GM23248 (cell line): ENCODE data around the gene RASIP1. TPM values are rescaled to one million over a fixed set of nuclear protein-coding genes. Genes with fewer than 3 reads are reported as not detected.
"Not testable (repeated sequence)": the region's sequence is repeated elsewhere in the genome, so short reads cannot be mapped to it uniquely, and the experiment has no call there.

Experiments used
- DNase-seq: peaks from one replicate; pipeline ENCODE4 v3.0.0-alpha.2; 2015
- H2AFZ ChIP-seq: fragments of 200-600 bp; sonication (generic); 2 replicates; pipeline ENCODE4 v1.6.1; 2016; ENCODE audit warnings: antibody characterized with exemption
- H3F3A ChIP-seq: fragments of 200-600 bp; sonication (generic); 2 replicates; pipeline ENCODE4 v1.6.1; 2016; ENCODE audit warnings: mild to moderate bottlenecking, antibody characterized with exemption, mixed run types; ENCODE audit not compliant: insufficient read depth
- H3K27ac ChIP-seq: fragments of 200-600 bp; sonication (generic); 2 replicates; pipeline ENCODE4 v1.5.1; 2016; ENCODE audit warnings: mild to moderate bottlenecking
- H3K27me3 ChIP-seq: fragments of 200-600 bp; sonication (generic); replicated peaks from 2 replicates; pipeline ENCODE4 v1.6.1; 2016; ENCODE audit warnings: mild to moderate bottlenecking; ENCODE audit not compliant: insufficient read depth
- H3K36me3 ChIP-seq: fragments of 200-600 bp; sonication (generic); 2 replicates; pipeline ENCODE4 v1.6.1; 2016; ENCODE audit warnings: low read depth, mild to moderate bottlenecking
- H3K4me1 ChIP-seq: fragments of 200-600 bp; sonication (generic); 2 replicates; pipeline ENCODE4 v1.6.1; 2016; ENCODE audit warnings: mild to moderate bottlenecking; ENCODE audit not compliant: insufficient read depth
- H3K4me2 ChIP-seq: fragments of 200-600 bp; sonication (generic); one replicate; pipeline ENCODE4 v1.6.1; 2016; ENCODE audit warnings: mild to moderate bottlenecking; ENCODE audit not compliant: unreplicated experiment
- H3K4me3 ChIP-seq: fragments of 200-600 bp; sonication (generic); 2 replicates; pipeline ENCODE4 v1.5.1; 2016; ENCODE audit warnings: mild to moderate bottlenecking
- H3K79me2 ChIP-seq: fragments of 200-600 bp; sonication (generic); 2 replicates; pipeline ENCODE4 v1.6.1; 2016; ENCODE audit warnings: mild to moderate bottlenecking; ENCODE audit not compliant: insufficient read depth
- H3K9ac ChIP-seq: fragments of 200-600 bp; sonication (generic); 2 replicates; pipeline ENCODE4 v1.6.1; 2016; ENCODE audit warnings: mild to moderate bottlenecking
- H3K9me2 ChIP-seq: fragments of 200-600 bp; sonication (generic); 2 replicates; pipeline ENCODE4 v1.6.1; 2016; ENCODE audit warnings: mixed run types, mild to moderate bottlenecking, moderate library complexity; ENCODE audit not compliant: insufficient read depth
- H3K9me3 ChIP-seq: fragments of 200-600 bp; sonication (generic); one replicate; pipeline ENCODE4 v1.6.1; 2017; ENCODE audit warnings: low read depth
- H4K20me1 ChIP-seq: fragments of 200-600 bp; sonication (generic); 2 replicates; pipeline ENCODE4 v1.6.0; 2016; ENCODE audit not compliant: insufficient read depth
- EZH2 ChIP-seq: fragments of 200-600 bp; sonication (generic); IDR thresholded peaks from 2 replicates; pipeline ENCODE4 v1.6.1; 2018; ENCODE audit warnings: antibody characterized with exemption, mild to moderate bottlenecking; ENCODE audit not compliant: insufficient read depth, poor library complexity, severe bottlenecking
- EZH2phosphoT487 ChIP-seq: fragments of 200-600 bp; sonication (generic); IDR thresholded peaks from 2 replicates; pipeline ENCODE4 v1.6.1; 2018; ENCODE audit warnings: antibody characterized with exemption, moderate library complexity, mild to moderate bottlenecking, low read depth; ENCODE audit not compliant: insufficient read depth
- WGBS, 2 experiments: methylation state at CpG; one replicate each; pipeline ENCODE4 v1.1.6; 2015 to 2017; ENCODE audit warnings: low lambda C conversion rate in 2 of 2, low coverage in 1 of 2; ENCODE audit errors: missing lambda C conversion rate in 2 of 2; 5-methylcytosine and 5-hydroxymethylcytosine counted together
- in situ Hi-C: fragments of 300-500 bp; cut with MboI; formaldehyde crosslinking; loops from 2 replicates; pipeline ENCODE4 v1.15.0; 2020
- polyA plus RNA-seq: library from polyadenylated mRNA; unstranded; fragments of >200 nt; fragmentation: Nextera tagmentation; extraction: Ambion mirVana; gene quantifications from 2 replicates; pipeline ENCODE4 v1.2.1, GENCODE V29; 2016
- total RNA-seq: library from RNA; depleted of rRNA; stranded (reverse); fragments of >200 nt; shearing (Covaris generic); gene quantifications from 2 replicates; pipeline ENCODE4 v1.2.3, GENCODE V29; 2014

Gene RASIP1
- total and polyA plus RNA-seq, 2 experiments from 2014 or later, result 0.09 TPM; not detected in 1

DNA sequence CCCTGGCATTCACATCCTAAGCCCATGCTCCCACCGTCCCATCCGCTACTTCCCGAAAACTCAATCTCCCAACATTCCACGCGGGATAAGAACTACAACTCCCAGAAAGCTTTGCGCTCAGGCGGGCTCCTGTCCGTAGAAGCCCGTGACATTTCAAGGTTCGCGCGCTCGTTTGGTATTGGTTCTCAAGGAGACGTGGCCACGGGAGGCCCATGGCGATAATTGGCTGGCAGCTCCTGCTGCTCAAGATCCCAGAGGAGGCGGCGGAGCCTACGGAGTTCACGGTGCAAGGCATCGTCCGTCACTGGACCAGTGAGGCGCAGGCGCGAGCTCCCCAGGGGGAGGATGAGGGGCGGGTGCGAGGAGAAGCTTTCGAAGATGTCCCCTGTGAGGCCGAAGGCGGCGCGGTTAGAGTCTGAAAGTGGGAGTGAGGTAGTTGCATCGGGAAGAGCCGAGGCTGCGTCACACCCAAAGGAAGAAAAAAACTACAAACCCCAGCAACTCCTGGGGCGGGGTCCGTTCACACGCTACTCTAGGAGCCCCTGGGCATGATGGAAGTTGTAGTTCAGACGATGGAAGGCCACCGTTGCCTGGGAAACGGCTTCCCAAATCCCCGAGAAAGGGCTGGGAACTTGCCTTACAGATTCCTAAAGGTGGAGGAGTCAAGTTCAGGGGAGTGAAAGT lies 19.7 kb downstream of the RASIP1 start:
- Histone ChIP-seq H3K27me3 (no peaks in the 10 kb centered on the region), H3K79me2 (no peaks in the 10 kb centered on the region), H3K9me2 (no peaks in the 10 kb centered on the region), H3K4me2 (peak overlapping the region; percentile 74), H3F3A (peaks cover 15% of the 10 kb centered on the region; the same call in 1 of the 2 replicates), H3K36me3 (no peaks in the 10 kb centered on the region), H3K27ac (peak overlapping the region; percentile 82), H3K9ac (peak overlapping the region; percentile 83), H2AFZ (peak overlapping the region; percentile 94), H4K20me1 (no peaks in the 10 kb centered on the region), H3K4me1 (peaks cover 16% of the 10 kb centered on the region), H3K9me3 (no peaks in the 10 kb centered on the region), H3K4me3 (peak overlapping the region; percentile 86)
- 1 to 2% methylated on average over 41 to 42 of the region's 42 CpGs for WGBS, 2 experiments
- peak; percentile 100 for DNase-seq
- TF ChIP-seq EZH2 (no peak), EZH2phosphoT487 (no peak)
- in situ Hi-C loops, result no loop called here

DNA sequence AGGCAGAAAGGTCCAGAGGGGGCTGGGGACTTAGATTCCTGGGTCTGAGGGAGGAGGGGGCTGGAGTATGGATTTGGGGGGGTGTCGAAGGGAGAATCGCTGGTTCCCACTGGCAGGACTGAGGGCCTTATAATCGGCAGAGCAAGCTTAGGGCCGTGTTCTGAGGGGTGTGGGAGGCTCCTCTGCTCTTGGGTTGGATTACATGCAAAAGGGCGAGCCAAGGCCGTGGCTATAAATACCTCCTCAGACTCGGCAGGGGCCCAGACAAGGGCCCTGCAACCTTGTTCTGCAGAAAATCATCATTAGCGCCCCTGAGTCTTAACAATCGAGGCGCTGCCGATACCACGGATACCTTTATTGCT lies 20.2 kb downstream of the RASIP1 start:
- H3K27ac ChIP-seq, result no peak overlapping the region
- H3K4me3 ChIP-seq, result peak overlapping the region; percentile 86
- peak overlapping the region; percentile 74 for H3K4me2 ChIP-seq
- H3K36me3 ChIP-seq, result no peaks in the 10 kb centered on the region
- H3K9me3 ChIP-seq, result no peaks in the 10 kb centered on the region
- no peaks in the 10 kb centered on the region for H3K27me3 ChIP-seq
- no peak for DNase-seq
- 0 out of 2 replicates have a peak, but pooled peaks cover 3% of the 10 kb centered on the region for H3K79me2 ChIP-seq
- 7 to 21% methylated on average over 10 to 12 of the region's 12 CpGs for WGBS, 2 experiments
- peaks cover 10% of the 10 kb centered on the region; the same call in 1 of the 2 replicates for H3F3A ChIP-seq
- H2AFZ ChIP-seq, result peak overlapping the region; percentile 94
- peak overlapping the region; percentile 83 for H3K9ac ChIP-seq
- TF ChIP-seq EZH2phosphoT487, result no peak
- no peak for TF ChIP-seq EZH2
- in situ Hi-C loops, result no loop called here
- no peaks in the 10 kb centered on the region for H3K9me2 ChIP-seq
- peaks cover 16% of the 10 kb centered on the region for H3K4me1 ChIP-seq
- H4K20me1 ChIP-seq, result no peaks in the 10 kb centered on the region

DNA sequence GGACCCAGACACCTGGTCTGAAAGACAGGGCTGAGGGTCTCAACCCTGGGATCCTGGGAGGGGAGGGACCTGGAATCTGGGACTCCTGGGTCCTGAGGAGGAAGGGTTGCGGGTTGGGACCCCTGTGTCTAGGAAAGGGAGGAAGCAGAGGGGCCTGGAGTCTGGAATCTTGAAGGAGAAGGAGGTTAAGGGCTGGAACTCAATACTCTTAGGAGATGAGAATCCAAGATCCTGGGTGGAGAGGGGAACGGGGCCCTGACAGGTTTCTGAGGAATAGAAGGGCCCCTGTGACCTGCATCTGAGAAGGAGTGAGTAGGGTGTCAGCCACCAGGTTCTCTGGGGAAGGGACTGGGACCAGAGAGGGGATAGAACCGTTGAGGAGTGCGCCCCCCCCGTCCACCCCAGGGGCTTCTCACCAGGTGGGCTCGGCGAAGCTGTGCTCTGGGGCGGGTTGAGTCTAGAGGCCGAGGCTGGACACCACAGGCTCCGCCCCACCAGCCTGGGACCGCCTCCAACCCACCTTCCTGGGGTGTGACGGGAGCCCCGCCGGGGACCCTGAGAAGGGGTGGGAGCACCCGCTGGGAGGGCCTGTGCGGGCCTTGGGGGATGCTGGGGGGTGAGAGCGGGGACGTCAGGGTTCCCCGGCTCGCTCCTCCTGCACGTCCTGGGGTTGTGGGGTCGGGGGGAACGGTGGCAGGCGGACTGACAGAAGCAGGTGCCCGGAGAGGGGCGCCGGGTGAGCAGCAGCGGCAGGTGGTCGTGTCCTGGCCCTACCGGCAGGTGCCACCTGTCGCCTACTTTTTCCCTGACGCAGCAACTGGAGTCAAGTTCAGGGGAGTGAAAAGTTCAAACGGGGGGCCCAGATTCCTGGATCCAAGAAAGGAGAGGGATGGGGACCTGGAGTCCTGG lies 20.9 kb downstream of the RASIP1 start, which contains the start of gene MAMSTR:
Gene MAMSTR (minus strand): TSS at position 463 of the 909 bp plus-strand sequence. CDS start 694 bp downstream, outside the sequence.
- no peak for TF ChIP-seq EZH2phosphoT487
- no peak for TF ChIP-seq EZH2
- H3K27ac ChIP-seq, result peak within 1 kb of the TSS; percentile 82; the same call in 1 of the 2 replicates
- DNase-seq, result no peak
- H3K4me2 ChIP-seq, result peak within 1 kb of the TSS; percentile 74
- H3F3A ChIP-seq, result peaks cover 7% of the 10 kb centered on the region; the same call in 1 of the 2 replicates
- H2AFZ ChIP-seq, result peak within 1 kb of the TSS; percentile 94
- H3K36me3 ChIP-seq, result no peaks in the 10 kb centered on the region
- no peaks in the 10 kb centered on the region for H3K27me3 ChIP-seq
- H3K79me2 ChIP-seq, result 0 out of 2 replicates have a peak, but pooled peaks cover 8% of the 10 kb centered on the region
- no peaks in the 10 kb centered on the region for H3K9me3 ChIP-seq
- no peaks in the 10 kb centered on the region for H3K9me2 ChIP-seq
- H3K4me1 ChIP-seq, result peaks cover 20% of the 10 kb centered on the region
- peak within 1 kb of the TSS; percentile 83 for H3K9ac ChIP-seq
- 66 to 68% methylated on average over 19 to 33 of the region's 33 CpGs for WGBS, 2 experiments
- H4K20me1 ChIP-seq, result no peaks in the 10 kb centered on the region
- H3K4me3 ChIP-seq, result peak within 1 kb of the TSS; percentile 86
- in situ Hi-C loops, result no loop called here

DNA sequence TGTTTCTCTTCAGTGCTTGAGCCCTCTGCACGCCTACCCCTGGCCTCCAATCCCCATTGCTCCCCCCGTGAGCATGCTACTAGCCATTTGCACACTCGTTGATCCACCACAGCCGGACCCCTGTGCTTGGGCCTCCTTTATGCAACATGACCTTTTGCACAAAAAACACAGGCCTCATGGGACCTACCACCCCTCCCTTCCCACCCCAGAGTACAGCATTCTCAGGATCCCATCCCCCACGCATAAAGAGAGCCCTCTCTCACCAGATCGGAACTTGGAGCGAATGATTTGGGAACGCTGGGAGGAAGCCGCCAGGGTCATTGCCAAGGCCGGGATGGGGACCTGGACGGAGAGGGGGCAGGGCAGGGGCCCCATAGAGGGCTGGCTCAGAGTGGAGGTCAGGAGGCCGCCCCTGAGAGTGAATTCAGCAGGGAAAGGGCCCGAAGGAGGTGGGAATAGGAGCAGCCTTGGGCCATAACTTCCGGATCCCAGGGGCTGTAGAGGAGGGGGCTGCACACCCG lies 21.6 kb downstream of the RASIP1 start:
- no peak for TF ChIP-seq EZH2phosphoT487
- TF ChIP-seq EZH2, result no peak
- no peaks in the 10 kb centered on the region for H4K20me1 ChIP-seq
- 63 to 67% methylated on average over 15 of the region's 15 CpGs for WGBS, 2 experiments
- H3K79me2 ChIP-seq, result 0 out of 2 replicates have a peak, but pooled peaks cover 8% of the 10 kb centered on the region
- no peaks in the 10 kb centered on the region for H3K9me2 ChIP-seq
- no peak overlapping the region for H2AFZ ChIP-seq
- H3K4me3 ChIP-seq, result no peak overlapping the region
- no peaks in the 10 kb centered on the region for H3K9me3 ChIP-seq
- in situ Hi-C loops, result no loop called here
- DNase-seq, result no peak
- peaks cover 7% of the 10 kb centered on the region; the same call in 1 of the 2 replicates for H3F3A ChIP-seq
- peaks cover 20% of the 10 kb centered on the region for H3K4me1 ChIP-seq
- H3K27ac ChIP-seq, result no peak overlapping the region
- H3K9ac ChIP-seq, result no peak overlapping the region
- H3K36me3 ChIP-seq, result no peaks in the 10 kb centered on the region
- H3K4me2 ChIP-seq, result no peak overlapping the region
- H3K27me3 ChIP-seq, result no peaks in the 10 kb centered on the region

DNA sequence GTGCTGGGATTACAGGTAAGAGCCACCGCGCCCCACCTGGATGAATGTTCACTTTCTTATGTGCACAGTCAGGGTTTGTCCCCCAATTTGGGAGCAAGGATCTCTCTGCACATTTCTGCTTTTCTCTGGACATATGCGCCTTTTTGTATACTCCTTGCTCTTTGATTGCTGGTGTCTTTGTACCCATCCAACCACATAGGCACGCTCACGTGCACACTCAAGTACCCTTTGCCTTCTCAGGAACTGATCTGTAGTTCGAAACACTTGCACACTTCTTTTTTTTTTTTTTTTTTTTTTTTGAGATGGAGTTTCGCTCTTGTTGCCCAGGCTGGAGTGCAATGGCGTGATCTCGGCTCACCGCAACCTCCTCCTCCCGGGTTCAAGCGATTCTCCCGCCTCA lies 22.3 kb downstream of the RASIP1 start:
- H3K9me3 ChIP-seq, H3K4me2 ChIP-seq, DNase-seq, H2AFZ ChIP-seq, H3K27me3 ChIP-seq, H3F3A ChIP-seq, H3K9ac ChIP-seq, H3K27ac ChIP-seq, H4K20me1 ChIP-seq, H3K36me3 ChIP-seq, in situ Hi-C loops, H3K9me2 ChIP-seq, H3K4me3 ChIP-seq, H3K79me2 ChIP-seq: not testable (repeated sequence)
- WGBS, 2 experiments, result 91 to 96% methylated on average over 13 of the region's 13 CpGs
- H3K4me1 ChIP-seq, result peaks cover 23% of the 10 kb centered on the region
